A204.1 (cell line): ENCODE data around the gene LGMN.
"Not testable (repeated sequence)": the region's sequence is repeated elsewhere in the genome, so short reads cannot be mapped to it uniquely, and the experiment has no call there.

Experiments
- FAIRE-seq: peaks from 2 replicates; lab custom pipeline; 2012; peaks lifted over from hg19 to GRCh38; lab: Jason Lieb, UNC

Gene LGMN

DNA sequence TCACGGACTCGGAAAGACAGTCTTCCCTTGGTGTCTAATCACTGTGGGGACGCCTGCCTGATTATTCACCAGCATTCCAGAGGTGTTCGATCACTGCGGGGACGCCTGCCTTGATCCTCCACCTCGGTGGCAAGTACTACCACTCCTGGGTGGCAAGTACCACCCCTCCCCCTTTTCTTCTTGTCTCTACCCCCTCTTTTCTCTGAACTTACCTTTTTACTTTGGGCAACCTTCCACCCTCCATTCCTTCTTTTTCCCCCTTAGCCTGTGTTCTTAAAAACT lies 12.0 kb upstream of the LGMN start:
- FAIRE-seq = no peak

DNA sequence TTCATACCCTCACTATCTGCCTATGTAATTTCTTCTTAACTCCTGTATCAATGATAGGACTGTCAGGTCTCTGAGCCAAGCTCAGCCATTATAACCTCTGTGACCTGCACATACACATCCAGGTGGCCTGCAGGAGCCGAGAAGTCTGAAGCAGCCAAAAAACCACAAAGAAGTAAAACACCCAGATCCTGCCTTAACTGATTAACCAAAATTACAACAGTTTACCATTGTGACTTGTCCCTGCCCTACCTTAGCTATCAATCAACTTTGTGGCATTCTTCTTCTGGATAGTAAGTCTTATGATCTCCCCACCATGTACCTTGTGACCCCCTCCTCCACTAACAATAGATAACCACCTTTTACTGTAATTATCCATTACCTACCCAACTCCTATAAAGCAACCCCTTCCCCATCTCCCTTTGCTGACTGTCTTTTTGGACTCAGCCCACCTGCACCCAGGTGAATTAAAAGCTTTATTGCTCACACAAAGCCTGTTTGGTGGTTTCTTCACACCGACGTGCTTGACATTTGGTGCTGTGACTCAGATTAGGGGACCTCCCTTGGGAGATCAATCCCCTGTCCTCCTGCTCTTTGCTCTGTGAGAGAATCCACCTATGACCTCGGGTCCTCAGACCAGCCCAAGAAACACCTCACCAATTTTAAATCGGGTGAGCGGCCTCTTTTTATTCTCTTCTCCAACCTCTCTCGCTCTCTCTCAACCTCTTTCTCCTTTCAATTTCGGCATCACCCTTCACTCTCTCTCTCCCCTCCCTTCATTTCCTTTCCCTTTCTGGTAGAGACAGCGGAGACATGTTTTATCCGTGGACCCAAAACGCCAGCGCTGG lies 11.5 kb upstream of the LGMN start:
- FAIRE-seq = no peak

DNA sequence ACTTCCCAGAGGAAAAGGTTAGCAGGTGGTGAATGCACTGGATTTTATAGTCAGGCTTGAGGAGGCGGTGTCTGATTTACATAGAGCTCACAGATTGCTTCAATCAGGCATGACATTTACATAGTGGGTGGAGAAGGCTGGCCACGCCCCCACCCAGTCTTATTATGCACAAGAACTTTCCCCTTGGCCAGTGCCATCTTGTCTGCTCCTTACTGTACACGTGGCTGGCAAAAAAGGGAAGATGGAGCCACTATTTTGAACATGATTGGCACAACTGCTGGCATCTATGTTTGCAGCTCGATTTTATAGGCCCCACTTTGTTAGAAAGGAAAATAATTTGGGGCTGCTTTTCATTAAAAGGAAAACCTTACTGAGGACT lies 10.9 kb upstream of the LGMN start:
- FAIRE-seq = no peak

DNA sequence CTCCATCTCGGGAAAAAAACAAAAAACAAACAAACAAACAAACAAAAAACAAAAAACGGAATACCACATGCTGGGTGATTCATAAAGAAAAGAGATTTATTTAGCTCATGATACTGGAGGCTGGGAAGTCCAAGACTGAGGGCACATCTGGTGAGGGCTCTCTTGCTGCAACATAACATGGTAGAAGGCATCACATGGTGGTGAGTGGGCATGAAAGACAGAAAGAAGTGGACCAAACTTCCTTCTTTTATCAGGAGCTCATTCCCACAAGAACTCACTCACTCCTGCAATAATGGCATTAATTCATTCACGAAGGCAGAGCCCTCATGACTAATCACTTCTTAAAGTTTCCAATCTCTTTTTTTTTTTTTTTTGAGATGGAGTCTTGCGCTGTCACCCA lies 8.0 kb upstream of the LGMN start:
- FAIRE-seq = no peak

DNA sequence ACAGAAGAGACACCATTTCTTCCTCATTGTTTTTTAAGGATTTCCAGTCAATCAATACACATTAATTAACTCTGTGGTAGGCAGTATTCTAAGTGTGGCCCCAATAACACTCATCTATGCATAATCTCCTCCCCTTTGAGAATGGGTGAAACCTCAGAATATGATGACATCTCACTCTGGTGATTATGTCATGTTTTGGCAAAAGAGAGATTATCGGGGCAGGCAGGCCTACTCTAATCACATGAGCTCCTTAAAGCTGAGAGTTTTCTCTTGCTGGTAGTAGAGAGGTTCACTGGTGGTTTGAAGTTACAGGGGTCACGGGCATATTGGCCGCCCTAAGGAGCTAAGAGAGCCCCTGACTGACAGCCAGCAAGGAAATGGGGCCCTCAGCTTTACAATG lies 7.1 kb upstream of the LGMN start:
- no peak for FAIRE-seq

DNA sequence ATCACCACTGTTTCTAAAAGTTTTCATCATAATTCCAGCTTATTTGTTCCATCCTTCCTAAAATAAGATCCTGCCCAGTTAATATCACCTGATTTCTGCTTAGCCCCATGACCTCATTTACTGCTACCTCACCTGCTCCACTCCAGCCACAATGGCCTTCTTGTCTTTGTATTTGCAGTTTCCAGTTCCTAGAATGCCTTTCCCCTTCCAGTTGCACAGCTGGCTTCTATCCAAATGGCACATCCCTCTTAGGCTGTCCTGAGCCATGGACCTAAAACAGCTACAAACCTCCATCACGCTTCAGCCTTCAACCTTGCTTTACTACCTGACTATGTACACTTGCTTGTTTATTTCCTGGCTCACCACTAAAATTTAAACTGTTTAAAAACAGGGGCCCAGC lies 6.5 kb upstream of the LGMN start:
- FAIRE-seq = no peak

DNA sequence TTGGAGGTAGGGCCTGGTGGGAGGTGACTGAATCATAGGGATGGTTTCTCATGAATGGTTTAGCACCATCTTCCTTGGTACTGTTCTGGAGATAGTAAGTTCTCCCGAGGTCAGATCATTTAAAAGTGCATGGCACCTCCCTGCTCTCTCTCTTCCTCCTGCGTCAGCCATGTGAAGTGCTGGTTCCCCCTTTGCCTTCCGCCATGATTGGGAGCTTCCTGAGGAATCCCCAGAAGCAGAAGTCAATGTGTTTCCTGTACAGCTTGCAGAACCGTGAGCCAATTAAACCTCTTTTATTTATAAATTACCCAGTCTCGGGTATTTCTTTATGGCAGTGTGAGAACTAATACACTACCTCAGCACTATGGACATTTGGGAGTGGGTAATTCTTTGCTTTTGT lies 4.8 kb upstream of the LGMN start:
- no peak for FAIRE-seq

DNA sequence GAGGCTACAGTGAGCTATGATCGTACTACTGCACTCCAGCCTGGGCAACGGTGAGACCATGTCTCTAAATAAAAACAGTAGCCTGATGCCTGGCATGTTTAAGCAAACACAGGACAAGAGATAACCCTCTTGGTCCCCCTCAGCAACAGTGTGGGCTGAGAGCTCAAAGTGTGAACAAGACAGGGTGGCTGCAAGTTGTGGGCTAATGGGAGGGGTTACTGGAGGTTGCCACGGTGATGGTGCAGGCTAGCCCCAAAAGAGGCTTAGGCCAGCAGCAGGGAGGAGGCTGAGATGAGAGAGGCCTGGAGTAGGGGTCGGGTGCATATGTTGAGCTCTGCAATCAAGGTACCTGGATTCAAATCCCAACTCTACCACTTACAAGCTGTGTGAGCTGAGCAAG lies 3.4 kb upstream of the LGMN start:
- FAIRE-seq = no peak

DNA sequence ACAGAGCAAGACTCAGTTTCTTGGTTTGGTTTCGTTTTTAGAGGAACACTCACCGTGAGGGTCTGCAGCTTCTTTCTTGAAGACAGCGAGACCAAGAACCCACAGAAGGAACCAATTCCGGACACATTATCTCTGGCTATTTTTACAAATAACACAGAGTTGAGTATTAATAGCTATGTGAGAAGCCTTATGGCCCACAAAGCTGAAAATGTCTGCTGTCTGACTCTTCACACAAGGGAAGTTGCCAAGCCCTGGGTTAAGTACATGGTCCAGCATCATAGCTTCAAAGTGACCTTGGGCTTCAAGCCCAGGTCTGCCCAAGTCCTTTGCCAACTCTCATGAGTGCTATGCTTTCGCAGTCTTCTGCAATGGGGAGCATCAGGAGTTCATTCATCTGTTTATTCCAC lies 2.6 kb upstream of the LGMN start:
- no peak for FAIRE-seq

DNA sequence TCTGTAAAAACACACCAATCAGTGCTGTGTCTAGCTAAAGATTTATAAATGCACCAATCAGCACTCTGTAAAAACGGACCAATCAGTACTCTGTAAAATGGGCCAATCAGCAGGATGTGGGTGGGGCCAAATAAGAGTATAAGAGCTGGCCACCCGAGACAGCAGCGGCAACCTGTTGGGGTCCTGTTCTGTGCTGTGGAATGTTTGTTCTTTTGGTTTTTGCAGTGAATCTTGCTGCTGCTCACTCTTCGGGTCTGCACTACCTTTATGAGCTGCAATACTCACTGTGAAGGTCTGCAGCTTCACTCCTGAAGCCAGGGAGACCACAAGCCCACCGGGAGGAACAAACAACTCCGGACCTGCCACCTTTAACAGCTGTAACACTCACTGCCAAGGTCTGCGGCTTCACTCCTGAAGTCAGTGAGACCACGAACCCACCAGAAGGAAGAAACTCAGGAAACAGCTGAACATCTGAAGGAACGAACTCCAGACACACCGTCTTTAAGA lies 1.8 kb upstream of the LGMN start:
- FAIRE-seq = not testable (repeated sequence)

DNA sequence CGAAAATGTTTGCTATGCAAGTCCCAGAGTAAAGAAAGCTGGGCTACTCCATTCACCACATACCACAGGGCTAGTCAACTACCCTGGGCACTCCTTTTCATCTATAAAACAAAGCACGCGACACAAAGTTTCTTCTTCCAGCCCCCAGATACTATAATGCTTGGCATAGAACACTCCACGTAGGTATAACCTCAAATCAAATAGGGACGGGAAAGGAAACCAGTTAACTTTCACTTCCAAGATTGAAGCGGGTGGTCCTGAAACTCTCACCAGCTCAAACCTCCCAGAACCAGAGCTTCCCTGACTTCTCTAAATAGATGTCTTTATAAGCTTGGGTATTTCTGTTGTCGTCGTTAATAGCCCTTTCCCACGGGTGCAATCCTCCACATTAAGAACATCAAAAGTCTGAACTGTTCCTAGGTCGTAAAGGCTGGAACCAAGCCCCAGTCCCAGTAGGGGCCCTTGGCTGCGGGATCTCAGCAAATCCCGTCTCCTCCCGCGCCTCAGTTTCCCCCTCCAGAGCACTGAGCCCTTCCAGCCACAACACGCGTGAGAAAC lies 647 bp downstream of the LGMN start:
- no peak for FAIRE-seq

DNA sequence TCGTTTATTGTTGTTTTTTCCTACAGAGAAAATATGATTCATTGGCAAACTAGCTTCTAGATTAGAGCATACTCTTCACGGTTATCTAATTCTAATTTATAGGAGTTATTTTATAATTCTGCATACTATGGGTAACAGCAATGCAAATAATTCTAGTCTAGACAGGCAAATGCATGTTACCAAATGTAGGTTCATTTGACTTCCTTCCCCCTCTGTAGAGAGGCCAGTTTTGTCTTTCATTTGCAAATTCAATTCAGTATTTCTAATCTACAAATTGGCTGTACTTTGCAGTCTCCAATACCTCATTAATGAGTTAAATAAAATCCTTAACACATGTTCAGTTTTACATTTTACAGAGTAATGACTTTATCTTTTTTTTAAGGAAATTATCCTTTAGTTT lies 4.2 kb downstream of the LGMN start:
- no peak for FAIRE-seq

DNA sequence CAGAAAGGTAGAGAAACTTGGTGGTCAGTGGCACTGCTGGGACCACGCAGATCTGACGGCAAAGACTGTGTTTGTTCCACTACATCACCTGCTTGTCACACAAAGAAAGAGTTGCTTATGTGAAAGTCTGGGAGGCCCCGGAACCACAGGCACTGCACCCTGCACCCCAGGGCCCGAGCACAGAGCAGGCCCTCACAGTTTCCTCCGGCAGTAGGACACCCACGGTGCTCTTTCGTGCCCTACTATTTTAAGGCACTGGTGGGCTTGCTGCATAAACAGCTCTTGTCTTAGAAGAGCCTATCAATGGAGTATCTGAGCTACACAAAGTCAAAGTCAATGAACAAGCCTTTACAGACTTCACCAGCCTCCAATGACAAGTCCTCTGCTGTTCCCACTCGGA lies 8.0 kb downstream of the LGMN start:
- no peak for FAIRE-seq

DNA sequence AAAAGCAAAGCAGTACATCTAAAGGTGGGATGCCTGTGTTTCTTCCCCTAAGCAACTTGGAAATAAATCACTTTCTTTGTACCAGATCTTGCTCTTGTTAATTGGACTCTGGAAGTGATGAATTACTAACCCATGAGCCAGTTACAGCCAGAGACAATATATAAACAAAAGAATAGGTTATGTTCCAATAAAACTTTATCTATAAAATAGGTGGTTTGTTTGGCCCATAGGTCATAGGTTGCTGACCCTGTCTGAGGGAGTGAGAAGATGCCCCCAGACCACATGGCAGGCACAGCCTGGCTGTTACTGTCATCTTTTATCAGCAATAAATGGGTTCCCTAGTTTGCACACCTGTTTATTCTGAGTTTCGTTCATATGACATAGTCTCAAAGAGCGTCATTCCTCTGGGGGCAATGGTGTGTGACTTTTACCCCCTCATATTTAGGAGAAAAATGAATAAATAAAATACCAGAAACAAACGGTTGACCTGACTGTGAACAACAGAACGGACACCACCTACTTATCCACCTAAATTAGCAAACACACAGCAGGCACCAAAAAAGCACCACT lies 10.7 kb downstream of the LGMN start:
- no peak for FAIRE-seq

DNA sequence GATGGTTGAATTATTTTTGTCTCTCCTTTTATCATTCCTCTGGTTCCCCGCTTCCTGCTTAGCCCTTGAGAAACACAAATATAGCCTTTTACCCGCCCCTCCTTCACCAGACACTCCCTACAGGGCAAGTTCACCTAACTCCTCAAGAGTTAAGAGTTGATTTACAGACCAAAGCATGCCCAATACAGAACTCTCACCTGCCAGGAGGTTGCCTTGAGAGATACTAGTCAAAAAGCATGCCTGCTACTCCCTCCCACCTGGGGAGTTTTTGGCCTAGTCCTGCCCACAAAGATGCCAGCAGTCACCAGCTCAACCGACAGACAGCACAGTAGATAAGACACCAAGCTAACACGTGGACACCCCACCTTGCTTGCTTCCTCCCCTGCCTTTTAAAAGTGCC lies 11.2 kb downstream of the LGMN start:
- FAIRE-seq = no peak

DNA sequence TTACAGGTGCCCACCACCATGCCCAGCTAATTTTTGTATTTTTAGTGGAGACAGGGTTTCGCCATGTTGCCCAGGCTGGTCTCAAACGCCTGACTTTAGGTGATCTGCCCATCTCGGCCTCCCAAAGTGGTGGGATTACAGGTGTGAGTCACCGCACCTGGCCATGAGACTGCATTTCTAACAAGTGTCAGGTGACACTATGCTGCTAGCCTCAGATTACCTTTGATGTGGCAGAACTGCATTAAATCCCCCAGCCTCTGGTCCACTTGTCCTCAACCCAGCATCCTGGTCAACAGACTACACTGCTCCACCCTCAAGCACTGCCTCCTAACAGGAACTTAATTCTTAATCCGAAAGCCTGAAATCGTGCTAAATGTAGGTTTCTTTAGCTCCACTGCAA lies 13.1 kb downstream of the LGMN start:
- FAIRE-seq = no peak

DNA sequence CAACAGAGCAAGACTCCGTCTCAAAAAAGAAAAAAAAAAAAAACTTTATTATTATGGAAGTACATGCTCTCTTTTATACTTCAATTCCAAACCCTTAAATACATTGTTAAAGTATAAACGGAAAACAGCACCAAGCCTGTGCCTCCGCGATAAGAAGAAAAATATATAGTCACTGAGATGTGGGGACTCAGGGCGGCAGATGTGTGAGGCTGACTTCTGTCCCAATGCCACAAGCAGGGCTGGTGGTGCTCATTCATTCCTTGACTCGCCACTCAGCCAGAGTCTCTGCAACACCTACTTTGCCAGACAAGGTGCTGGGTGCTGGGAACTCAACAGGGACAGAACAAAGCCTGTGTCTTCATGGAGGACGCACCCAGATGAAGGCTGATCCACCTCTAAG lies 13.8 kb downstream of the LGMN start:
- no peak for FAIRE-seq

DNA sequence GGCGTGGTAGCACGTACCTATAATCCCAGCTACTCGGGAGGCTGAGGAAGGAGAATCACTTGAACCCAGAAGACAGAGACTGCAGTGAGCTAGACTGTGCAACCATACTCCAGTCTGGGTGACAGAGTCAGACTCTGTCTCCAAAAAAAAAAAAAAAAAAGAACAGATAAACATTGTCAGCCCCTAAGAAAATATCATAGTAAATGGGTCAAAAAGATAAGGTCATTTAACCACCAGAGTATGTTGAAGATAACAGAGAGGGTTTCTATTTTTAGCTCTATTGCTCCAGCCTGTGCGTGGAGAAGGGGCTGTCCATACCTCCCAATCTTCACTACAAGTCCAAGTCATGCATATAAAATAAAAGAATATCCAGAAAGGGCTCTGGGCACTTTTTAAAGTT lies 15.4 kb downstream of the LGMN start:
- FAIRE-seq = no peak

DNA sequence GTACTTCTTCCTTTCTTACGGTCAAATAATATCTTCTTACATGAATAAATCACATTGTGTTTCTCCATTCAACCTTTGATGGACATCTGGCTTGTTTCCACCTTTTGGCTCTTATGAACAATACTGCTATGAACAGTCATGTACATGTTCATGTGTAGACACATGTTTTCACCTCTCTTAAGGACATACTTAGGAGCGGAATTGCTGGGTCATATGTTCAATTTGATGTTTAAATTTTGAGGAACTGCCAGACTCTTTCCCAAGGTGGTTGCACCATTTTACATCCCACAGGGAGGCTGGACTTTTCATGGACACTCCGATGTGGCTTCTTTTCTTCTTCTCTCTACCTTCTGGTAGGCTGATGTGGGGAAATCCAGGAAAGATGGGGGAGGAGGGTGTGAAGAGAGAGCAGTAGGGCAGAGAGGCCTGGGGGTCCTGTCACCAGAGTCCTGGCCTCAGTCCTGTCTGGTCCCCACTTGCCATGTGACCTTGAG lies 16.8 kb downstream of the LGMN start:
- no peak for FAIRE-seq

DNA sequence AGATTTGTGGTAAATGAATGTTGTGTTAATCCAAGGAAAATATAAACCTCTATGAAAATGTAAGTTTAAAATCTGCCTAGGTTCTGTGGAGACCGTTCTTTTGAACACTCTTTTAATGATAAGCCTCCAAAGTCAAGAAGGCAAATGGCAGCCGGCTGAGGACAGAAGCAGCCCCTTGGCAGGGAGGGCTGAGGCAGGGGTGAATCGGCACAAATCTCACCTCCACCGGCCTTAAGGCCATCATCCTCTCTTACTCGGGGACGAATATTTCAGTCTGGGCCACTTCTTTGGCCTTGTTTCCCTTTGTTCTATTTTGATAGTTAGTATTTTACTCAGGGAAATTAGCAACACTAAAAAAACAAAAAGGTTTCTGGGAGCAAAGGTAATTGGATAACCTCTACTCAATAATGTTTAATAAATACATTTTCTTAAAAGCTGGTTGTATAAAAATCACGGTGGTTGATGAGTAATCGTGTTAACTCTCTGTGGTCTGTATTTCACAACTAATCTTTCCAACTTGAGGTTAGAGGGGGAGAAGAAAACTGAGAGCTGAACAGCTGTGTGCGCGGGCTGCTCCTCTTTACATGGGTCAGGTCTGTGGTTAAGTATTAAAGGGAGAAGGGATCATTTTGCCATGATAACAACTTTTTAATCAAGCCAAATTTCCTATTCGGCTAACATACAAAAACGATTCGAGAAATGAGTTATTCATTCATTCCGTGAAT lies 18.6 kb downstream of the LGMN start:
- no peak for FAIRE-seq

DNA sequence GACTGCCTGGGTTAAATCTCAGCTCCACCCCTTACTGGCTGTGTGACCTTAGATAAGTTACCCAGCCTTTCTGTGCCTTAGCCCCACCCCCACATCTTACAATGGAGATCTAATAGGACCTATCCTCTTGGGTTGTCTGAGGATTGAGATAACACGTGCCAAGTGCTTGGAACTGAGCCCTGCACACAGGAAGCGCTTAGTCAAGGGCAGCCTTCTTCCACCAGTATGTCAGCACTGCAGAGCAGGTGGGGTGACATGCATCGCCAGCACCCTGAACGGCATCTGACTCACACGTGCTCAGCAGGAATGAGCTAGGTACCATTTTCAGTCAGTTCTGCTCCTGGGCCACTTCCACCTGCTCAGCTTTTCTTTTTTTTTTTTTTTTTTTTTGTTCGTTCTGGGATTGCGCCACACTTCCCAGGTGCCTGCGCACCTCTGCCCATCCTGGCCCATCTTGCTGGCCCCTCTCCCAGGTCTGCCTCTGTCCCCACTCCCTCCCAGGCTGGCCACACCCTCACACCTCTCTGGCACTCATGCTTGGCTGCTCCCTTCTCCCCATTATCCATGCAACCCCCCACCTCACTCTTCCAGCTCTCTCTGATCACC lies 19.6 kb downstream of the LGMN start:
- no peak for FAIRE-seq

DNA sequence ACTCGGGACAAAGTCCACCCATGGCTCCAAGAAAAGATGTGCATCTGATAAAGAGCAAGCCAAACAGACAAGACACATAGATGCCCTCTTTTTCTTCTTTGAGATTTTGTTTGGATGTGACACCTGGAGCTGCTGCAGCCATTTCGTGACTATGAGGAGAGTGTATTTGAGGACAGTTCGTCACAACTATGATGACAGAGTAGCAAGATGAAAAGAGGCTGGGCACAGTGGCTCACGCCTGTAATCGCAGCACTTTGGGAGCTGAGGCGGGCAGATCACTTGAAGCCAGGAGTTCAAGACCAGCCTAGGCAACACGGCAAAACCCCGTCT lies 21.5 kb downstream of the LGMN start:
- FAIRE-seq = no peak
